GM19468 (cell line): ENCODE data around the gene ARHGEF40.
"Not testable (repeated sequence)": the region's sequence is repeated elsewhere in the genome, so short reads cannot be mapped to it uniquely, and the experiment has no call there.

Experiments used
- ATAC-seq: cut with Tn5 transposase; IDR thresholded peaks from one replicate; pipeline ENCODE4 v1.9.1; 2021; ENCODE audit warnings: mild to moderate bottlenecking, moderate library complexity, moderate number of reproducible peaks; ENCODE audit not compliant: unreplicated experiment; ENCODE audit errors: extremely low read depth

The ARHGEF40 gene

GRCh38 chr14:21039585-21040369 is 30.3 kb upstream of the ARHGEF40 start:
- ATAC-seq, result no peak

GRCh38 chr14:21040370-21040925 is 29.7 kb upstream of the ARHGEF40 start:
- no peak for ATAC-seq

- not testable (repeated sequence) for ATAC-seq
These were observed 29.2 kb upstream of the ARHGEF40 start for GRCh38 chr14:21040941-21041340.

GRCh38 chr14:21041676-21042433 is 28.2 kb upstream of the ARHGEF40 start, which contains the start of gene RNASE7:
Gene RNASE7, plus strand, starts transcription at chr14:21042362. Its CDS starts 631 bp downstream, at chr14:21042993.
- ATAC-seq, result no peak

- ATAC-seq, result no peak
These were observed 27.2 kb upstream of the ARHGEF40 start for GRCh38 chr14:21042918-21043317.

- no peak for ATAC-seq
These were observed 26.6 kb upstream of the ARHGEF40 start for GRCh38 chr14:21043387-21043973.

- ATAC-seq, result no peak
These were observed 26.0 kb upstream of the ARHGEF40 start for GRCh38 chr14:21043974-21044618.

- ATAC-seq, result no peak
These were observed 22.7 kb upstream of the ARHGEF40 start for GRCh38 chr14:21047378-21047781.

- ATAC-seq, result no peak
These were observed 21.5 kb upstream of the ARHGEF40 start for GRCh38 chr14:21048638-21049037.

GRCh38 chr14:21049271-21049673 is 20.8 kb upstream of the ARHGEF40 start:
- no peak for ATAC-seq

- ATAC-seq, result no peak
These were observed 19.5 kb upstream of the ARHGEF40 start for GRCh38 chr14:21050597-21050996.

- ATAC-seq, result no peak
These were observed 16.7 kb upstream of the ARHGEF40 start for GRCh38 chr14:21053184-21054122.

- ATAC-seq, result no peak
These were observed 15.9 kb upstream of the ARHGEF40 start for GRCh38 chr14:21054123-21054767.

GRCh38 chr14:21054768-21055145 is 15.3 kb upstream of the ARHGEF40 start:
- ATAC-seq, result no peak

GRCh38 chr14:21055432-21056117 is 14.5 kb upstream of the ARHGEF40 start:
- no peak for ATAC-seq

GRCh38 chr14:21056520-21057163 is 13.5 kb upstream of the ARHGEF40 start:
- no peak for ATAC-seq

GRCh38 chr14:21057803-21058675 is 12.1 kb upstream of the ARHGEF40 start, which contains the start of gene RNASE8:
Gene RNASE8, plus strand, starts transcription at chr14:21057822. Its CDS starts 71 bp downstream, at chr14:21057893.
- ATAC-seq, result no peak
